Glutamatergic neuron (in vitro differentiated cells): Measurements from ENCODE around the gene EFHD1. TPM values are rescaled to one million over a fixed set of nuclear protein-coding genes. Genes with fewer than 3 reads are reported as not detected.

Experiments
- DNase-seq: peaks from one replicate; pipeline ENCODE4 v3.0.0; 2022
- H3K27ac Mint-ChIP-seq: one replicate; pipeline ENCODE4 v1.8.0; 2020; ENCODE audit warnings: mild to moderate bottlenecking, mixed read lengths, inconsistent platforms; ENCODE audit not compliant: unreplicated experiment
- H3K27me3 Mint-ChIP-seq: one replicate; pipeline ENCODE4 v1.8.0; 2020; ENCODE audit warnings: mild to moderate bottlenecking, moderate library complexity, mixed read lengths, inconsistent platforms; ENCODE audit not compliant: unreplicated experiment
- H3K36me3 Mint-ChIP-seq: one replicate; pipeline ENCODE4 v1.8.0; 2020; ENCODE audit warnings: mild to moderate bottlenecking, mixed read lengths, inconsistent platforms; ENCODE audit not compliant: unreplicated experiment
- H3K4me1 Mint-ChIP-seq: one replicate; pipeline ENCODE4 v1.8.0; 2020; ENCODE audit warnings: mild to moderate bottlenecking, low read depth, mixed read lengths, inconsistent platforms; ENCODE audit not compliant: unreplicated experiment
- H3K4me3 Mint-ChIP-seq: one replicate; pipeline ENCODE4 v1.8.0; 2020; ENCODE audit warnings: mild to moderate bottlenecking, mixed read lengths, inconsistent platforms; ENCODE audit not compliant: unreplicated experiment
- H3K9me3 Mint-ChIP-seq: one replicate; pipeline ENCODE4 v1.8.0; 2020; ENCODE audit warnings: mild to moderate bottlenecking, moderate library complexity, mixed read lengths, inconsistent platforms; ENCODE audit not compliant: unreplicated experiment
- CTCF ChIP-seq: fragments of 200-600 bp; sonication (generic); IDR thresholded peaks from one replicate; pipeline ENCODE4 v1.5.0; 2021; ENCODE audit not compliant: partially characterized antibody, unreplicated experiment
- total RNA-seq: library from RNA; stranded (reverse); fragmentation: NEBNext Ultra II Directional; extraction: Animal tissue kit (Norgen Biotek cat#: 25700); gene quantifications from one replicate; pipeline ENCODE4 v1.2.1, GENCODE V29; 2021; ENCODE audit not compliant: unreplicated experiment

The EFHD1 gene
- total RNA-seq, 1 donor from 2014 or later: 0.71 TPM

GRCh38 chr2:232588031-232588430 is 45.4 kb upstream of the EFHD1 start:
- Mint-ChIP-seq H3K4me3 (no peak overlapping the region), H3K36me3 (peaks cover 9% of the 10 kb centered on the region), H3K27ac (no peak overlapping the region), H3K27me3 (peaks cover 2% of the 10 kb centered on the region), H3K4me1 (no peaks in the 10 kb centered on the region), H3K9me3 (peaks cover 3% of the 10 kb centered on the region)
- no peak for TF ChIP-seq CTCF
- DNase-seq: no peak

- H3K27me3 Mint-ChIP-seq: peaks cover 2% of the 10 kb centered on the region
- H3K9me3 Mint-ChIP-seq: peaks cover 3% of the 10 kb centered on the region
- no peak for TF ChIP-seq CTCF
- H3K36me3 Mint-ChIP-seq: peaks cover 9% of the 10 kb centered on the region
- no peaks in the 10 kb centered on the region for H3K4me1 Mint-ChIP-seq
- DNase-seq: no peak
- H3K27ac Mint-ChIP-seq: no peak overlapping the region
- no peak overlapping the region for H3K4me3 Mint-ChIP-seq
These were observed 44.5 kb upstream of the EFHD1 start for GRCh38 chr2:232588680-232589585.

DNA sequence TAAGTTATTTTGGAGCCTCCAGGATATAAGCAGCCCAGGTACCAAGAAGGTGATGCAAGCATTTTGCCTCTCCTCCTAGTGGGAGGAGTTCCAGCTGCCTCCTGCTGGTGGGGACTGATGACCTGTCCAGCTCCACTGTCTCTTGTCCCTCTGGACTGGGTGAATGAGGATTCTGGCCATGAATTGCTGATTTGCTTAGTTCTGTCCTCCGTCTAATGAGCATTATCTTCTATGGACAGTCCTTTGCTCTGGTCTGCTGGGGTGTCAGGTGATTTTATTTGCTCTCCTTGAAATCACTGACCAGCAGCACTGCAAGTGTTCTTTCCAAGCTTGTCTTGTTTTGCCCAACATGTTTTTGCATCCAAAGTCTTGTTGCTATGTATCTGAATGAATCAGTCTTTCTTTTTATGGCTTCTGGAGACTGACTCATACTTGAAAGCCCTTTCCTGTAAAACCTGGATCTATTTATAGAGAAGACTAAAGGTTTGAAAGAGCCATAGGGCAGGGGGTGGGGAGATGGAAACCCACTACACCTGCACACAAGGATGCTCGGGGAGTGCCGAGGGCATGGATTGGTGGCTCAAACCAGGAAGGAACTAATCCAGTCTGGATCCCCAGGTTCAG is 40.5 kb upstream of the EFHD1 start:
- H3K36me3 Mint-ChIP-seq: peaks cover 4% of the 10 kb centered on the region
- H3K4me3 Mint-ChIP-seq: no peak overlapping the region
- H3K27ac Mint-ChIP-seq: no peak overlapping the region
- H3K9me3 Mint-ChIP-seq: no peaks in the 10 kb centered on the region
- no peak for DNase-seq
- H3K27me3 Mint-ChIP-seq: peaks cover 2% of the 10 kb centered on the region
- H3K4me1 Mint-ChIP-seq: no peaks in the 10 kb centered on the region
- no peak for TF ChIP-seq CTCF

GRCh38 chr2:232593982-232594381 is 39.4 kb upstream of the EFHD1 start:
- no peak overlapping the region for H3K27ac Mint-ChIP-seq
- no peaks in the 10 kb centered on the region for H3K9me3 Mint-ChIP-seq
- no peak for DNase-seq
- TF ChIP-seq CTCF: no peak
- H3K4me1 Mint-ChIP-seq: no peaks in the 10 kb centered on the region
- H3K36me3 Mint-ChIP-seq: peaks cover 4% of the 10 kb centered on the region
- no peak overlapping the region for H3K4me3 Mint-ChIP-seq
- peaks cover under 1% of the 10 kb centered on the region for H3K27me3 Mint-ChIP-seq
